Naive B cell (primary cell): ENCODE data around the gene ARHGAP32. TPM values are rescaled to one million over a fixed set of nuclear protein-coding genes. Genes with fewer than 3 reads are reported as not detected.
"Not testable (repeated sequence)": the region's sequence is repeated elsewhere in the genome, so short reads cannot be mapped to it uniquely, and the experiment has no call there.

Source experiments
- ATAC-seq, 2 donors: fragments of 150-1000 bp; cut with Tn5 transposase; 2 replicates each; pipeline ENCODE4 v1.10.0; 2021; ENCODE audit warnings: low read depth in 2 of 2, mild to moderate bottlenecking in 2 of 2, moderate library complexity in 2 of 2
- DNase-seq: peaks from one replicate; pipeline ENCODE4 v3.0.0; 2022
- H3K27ac Mint-ChIP-seq, 6 donors: one replicate each; pipeline ENCODE4 v1.8.0; 2020 to 2022; ENCODE audit warnings: mild to moderate bottlenecking in 6 of 6, mixed read lengths in 6 of 6, moderate library complexity in 5 of 6, inconsistent platforms in 2 of 6
- H3K27me3 Mint-ChIP-seq, 3 donors: one replicate each; pipeline ENCODE4 v1.8.0; 2021 to 2022; ENCODE audit warnings: mixed read lengths in 3 of 3, mild to moderate bottlenecking in 1 of 3
- H3K36me3 Mint-ChIP-seq, 2 donors: one replicate each; pipeline ENCODE4 v1.8.0; 2020 to 2022; ENCODE audit warnings: mixed read lengths in 2 of 2, inconsistent platforms in 1 of 2, mild to moderate bottlenecking in 1 of 2
- H3K4me1 Mint-ChIP-seq, 3 donors: one replicate each; pipeline ENCODE4 v1.8.0; 2020 to 2022; ENCODE audit warnings: mixed read lengths in 3 of 3, inconsistent platforms in 1 of 3, mild to moderate bottlenecking in 1 of 3, moderate library complexity in 1 of 3
- H3K4me3 Mint-ChIP-seq, 8 donors: one replicate each; pipeline ENCODE4 v1.8.0; 2020 to 2022; ENCODE audit warnings: mild to moderate bottlenecking in 8 of 8, mixed read lengths in 8 of 8, moderate library complexity in 8 of 8, inconsistent platforms in 2 of 8
- H3K9me3 Mint-ChIP-seq, 7 donors: one replicate each; pipeline ENCODE4 v1.8.0; 2020 to 2022; ENCODE audit warnings: mixed read lengths in 7 of 7, mild to moderate bottlenecking in 5 of 7, inconsistent platforms in 2 of 7, moderate library complexity in 1 of 7
- polyA plus RNA-seq, 6 donors: library from polyadenylated mRNA; unstranded; fragments of 300-500 nt; fragmentation: Illumina TruSeq; gene quantifications; one replicate each; pipeline ENCODE4 v1.2.3, GENCODE V29; 2021; ENCODE audit warnings: low read depth in 6 of 6

ARHGAP32 gene
- polyA plus RNA-seq, 6 donors from 2014 or later, result 0.91 to 5.0 (median 2.8) TPM

DNA sequence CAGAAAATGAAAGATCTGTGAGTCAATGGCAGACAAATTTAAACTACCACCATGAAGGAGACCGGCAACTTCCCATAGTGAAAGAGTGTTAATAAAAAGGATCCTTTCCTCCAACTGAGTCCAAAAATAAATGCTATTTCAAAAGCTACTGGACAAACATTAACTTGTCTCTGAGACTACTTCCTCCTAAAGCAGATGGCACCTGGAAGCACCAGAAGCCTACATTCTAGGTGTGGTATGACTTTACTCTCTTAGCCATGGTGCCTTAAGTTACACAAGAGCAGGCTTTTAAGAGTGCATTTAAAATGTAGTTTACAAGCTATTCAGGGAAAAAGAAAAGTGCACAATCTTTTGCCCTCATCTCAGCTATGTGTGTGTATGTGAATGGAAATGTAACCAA lies 2.5 kb downstream of the ARHGAP32 start:
- H3K9me3 Mint-ChIP-seq, result peaks cover 0 to 28% (median 12%) of the 10 kb centered on the region in 7 donors
- H3K27me3 Mint-ChIP-seq, result no peaks in the 10 kb centered on the region
- ATAC-seq, result no peak
- peaks cover 0 to 7% of the 10 kb centered on the region in 2 donors for H3K36me3 Mint-ChIP-seq
- H3K27ac Mint-ChIP-seq, result no peak overlapping the region
- DNase-seq, result no peak
- H3K4me3 Mint-ChIP-seq, result no peak overlapping the region
- H3K4me1 Mint-ChIP-seq, result peaks cover 4 to 10% (median 7%) of the 10 kb centered on the region in 3 donors

DNA sequence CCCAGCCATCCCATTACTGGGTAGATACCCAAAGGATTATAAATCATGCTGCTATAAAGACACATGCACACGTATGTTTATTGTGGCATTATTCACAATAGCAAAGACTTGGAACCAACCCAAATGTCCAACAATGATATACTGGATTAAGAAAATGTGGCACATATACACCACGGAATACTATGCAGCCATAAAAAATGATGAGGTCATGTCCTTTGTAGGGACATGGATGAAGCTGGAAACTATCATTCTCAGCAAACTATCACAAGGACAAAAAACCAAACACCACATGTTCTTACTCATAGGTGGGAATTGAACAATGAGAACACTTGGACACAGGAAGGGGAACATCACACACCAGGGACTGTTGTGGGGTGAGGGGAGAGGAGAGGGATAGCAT lies 7.0 kb downstream of the ARHGAP32 start:
- H3K27ac Mint-ChIP-seq, DNase-seq, H3K27me3 Mint-ChIP-seq, H3K36me3 Mint-ChIP-seq, ATAC-seq, H3K4me3 Mint-ChIP-seq: not testable (repeated sequence)
- Mint-ChIP-seq H3K4me1 (peaks cover 0 to 13% (median 7%) of the 10 kb centered on the region in 3 donors), H3K9me3 (peaks cover 0 to 30% (median 12%) of the 10 kb centered on the region in 7 donors)

DNA sequence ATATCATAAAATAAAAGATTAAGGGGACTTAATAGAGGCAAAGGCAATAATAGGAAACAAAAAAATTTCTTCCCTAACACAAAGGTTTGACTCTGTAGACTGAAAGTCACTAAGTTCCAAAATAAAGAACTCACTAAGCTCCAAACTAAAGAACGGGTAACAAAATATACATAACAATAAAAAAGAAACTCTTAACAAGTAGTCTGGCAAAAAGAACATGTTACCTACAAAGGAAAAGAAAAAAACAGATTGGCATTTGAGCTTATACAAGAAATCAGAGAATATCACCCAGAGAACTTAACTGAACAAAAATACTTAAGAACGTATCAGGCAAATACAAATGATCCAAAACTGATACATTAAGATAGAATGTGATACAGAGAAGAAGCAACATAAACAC lies 7.5 kb downstream of the ARHGAP32 start:
- H3K9me3 Mint-ChIP-seq, result peaks cover 0 to 30% (median 13%) of the 10 kb centered on the region in 7 donors
- no peak overlapping the region for H3K27ac Mint-ChIP-seq
- no peak for ATAC-seq
- peaks cover 0 to 13% (median 7%) of the 10 kb centered on the region in 3 donors for H3K4me1 Mint-ChIP-seq
- H3K36me3 Mint-ChIP-seq, result peaks cover 0 to 7% of the 10 kb centered on the region in 2 donors
- H3K4me3 Mint-ChIP-seq, result no peak overlapping the region
- DNase-seq, result no peak
- H3K27me3 Mint-ChIP-seq, result no peaks in the 10 kb centered on the region

DNA sequence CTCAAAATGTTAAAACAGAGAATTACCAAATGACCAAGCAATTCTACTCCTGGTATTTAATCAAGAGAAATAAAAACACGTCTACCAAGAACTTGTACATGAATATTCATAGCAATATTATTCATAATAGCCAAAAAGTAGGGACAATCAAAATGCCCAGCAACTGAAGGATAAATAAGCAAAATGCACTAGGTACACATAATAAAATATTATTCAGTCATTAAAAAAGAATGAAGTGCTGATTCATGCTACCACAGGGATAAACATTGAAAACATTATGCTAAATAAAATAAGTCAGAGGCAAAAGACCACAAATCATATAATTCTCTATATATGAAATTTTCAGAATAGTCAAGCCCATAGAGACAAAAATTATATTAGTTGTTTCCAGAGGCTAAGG lies 24.8 kb downstream of the ARHGAP32 start:
- H3K36me3 Mint-ChIP-seq, result peaks cover 35 to 37% of the 10 kb centered on the region in 2 donors
- no peaks in the 10 kb centered on the region for H3K27me3 Mint-ChIP-seq
- DNase-seq, result no peak

DNA sequence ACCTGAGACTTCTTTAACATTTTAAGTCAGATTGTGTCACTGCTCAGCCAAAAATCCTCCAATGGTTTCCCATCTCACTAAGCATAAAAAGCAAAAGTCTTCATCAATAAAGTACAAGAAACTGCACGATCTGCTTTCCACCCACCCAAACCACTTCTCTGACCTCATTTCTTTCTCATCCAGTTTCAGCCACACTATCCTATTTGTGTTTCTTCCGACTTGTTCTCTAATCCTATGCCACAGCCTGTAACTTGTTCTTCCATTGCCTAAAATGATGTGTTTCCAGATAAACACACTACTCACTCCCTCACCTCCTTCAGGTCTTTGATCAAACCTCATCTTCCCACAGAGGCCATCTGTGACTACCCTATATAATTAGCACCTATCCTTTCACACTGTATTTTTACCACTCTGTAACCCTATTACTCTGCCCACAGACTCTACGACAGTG lies 28.4 kb downstream of the ARHGAP32 start:
- H3K4me1 Mint-ChIP-seq, result peaks cover 4 to 19% (median 14%) of the 10 kb centered on the region in 3 donors
- peaks cover 38 to 53% of the 10 kb centered on the region in 2 donors for H3K36me3 Mint-ChIP-seq
- no peaks in the 10 kb centered on the region for H3K27me3 Mint-ChIP-seq
- no peak for DNase-seq
- no peak overlapping the region for H3K4me3 Mint-ChIP-seq
- H3K9me3 Mint-ChIP-seq, result peaks cover 11 to 57% (median 46%) of the 10 kb centered on the region in 7 donors
- no peak overlapping the region for H3K27ac Mint-ChIP-seq
- ATAC-seq, result no peak

More for the DNA sequence above, 24.8 kb downstream of the ARHGAP32 start:
- Mint-ChIP-seq H3K9me3 (peaks cover 12 to 63% (median 50%) of the 10 kb centered on the region in 7 donors), H3K4me1 (peaks cover 0 to 10% (median 4%) of the 10 kb centered on the region in 3 donors), H3K4me3 (no peak overlapping the region), H3K27ac (no peak overlapping the region)
- ATAC-seq, result no peak

DNA sequence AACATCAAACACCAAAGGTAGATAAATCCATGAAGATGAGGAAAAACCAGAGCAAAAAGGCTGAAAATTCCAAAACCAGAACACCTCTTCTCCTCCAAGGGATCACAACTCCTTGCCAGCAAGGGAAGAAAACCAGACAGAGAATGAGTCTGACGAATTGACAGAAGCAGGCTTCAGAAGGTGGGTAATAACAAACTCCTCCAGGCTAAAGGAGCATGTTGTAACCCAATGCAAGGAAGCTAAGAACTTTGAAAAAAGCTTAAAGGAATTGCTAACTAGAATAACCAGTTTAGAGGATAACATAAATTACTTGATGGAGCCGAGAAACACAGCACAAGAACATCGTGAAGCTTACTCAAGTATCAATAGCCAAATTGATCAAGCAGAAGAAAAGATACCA lies 35.0 kb downstream of the ARHGAP32 start:
- H3K4me1 Mint-ChIP-seq, result peaks cover 0 to 18% (median 15%) of the 10 kb centered on the region in 3 donors
- H3K36me3 Mint-ChIP-seq, result peaks cover 34 to 62% of the 10 kb centered on the region in 2 donors
- H3K9me3 Mint-ChIP-seq, result peaks cover 9 to 68% (median 50%) of the 10 kb centered on the region in 7 donors
- not testable (repeated sequence) for H3K27ac Mint-ChIP-seq, H3K27me3 Mint-ChIP-seq, DNase-seq, ATAC-seq, H3K4me3 Mint-ChIP-seq

DNA sequence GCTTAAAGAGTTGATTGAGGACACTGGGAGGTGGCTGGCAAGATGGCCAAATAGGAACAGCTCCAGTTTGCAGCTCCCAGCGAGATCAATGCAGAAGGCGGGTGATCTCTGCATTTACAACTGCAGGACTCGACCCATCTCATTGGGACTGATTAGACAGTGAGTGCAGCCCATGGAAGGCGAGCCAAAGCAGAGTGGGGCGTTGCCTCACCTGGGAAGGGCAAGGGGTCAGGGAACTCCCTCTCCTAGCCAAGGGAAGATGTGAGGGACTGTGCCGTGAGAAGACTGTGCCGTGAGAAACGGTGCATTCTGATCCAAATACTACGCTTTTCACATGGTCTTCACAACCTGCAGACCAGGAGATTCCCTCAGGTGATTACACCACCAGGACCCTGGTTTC lies 36.4 kb downstream of the ARHGAP32 start:
- ATAC-seq, result no peak
- H3K27ac Mint-ChIP-seq, result no peak overlapping the region
- H3K4me1 Mint-ChIP-seq, result peaks cover 4 to 24% (median 8%) of the 10 kb centered on the region in 3 donors
- peaks cover 46 to 68% of the 10 kb centered on the region in 2 donors for H3K36me3 Mint-ChIP-seq
- no peaks in the 10 kb centered on the region for H3K27me3 Mint-ChIP-seq
- peaks cover 20 to 78% (median 52%) of the 10 kb centered on the region in 7 donors for H3K9me3 Mint-ChIP-seq
- peak overlapping the region in 1 of 8 donors; percentile 16 for H3K4me3 Mint-ChIP-seq
- no peak for DNase-seq

DNA sequence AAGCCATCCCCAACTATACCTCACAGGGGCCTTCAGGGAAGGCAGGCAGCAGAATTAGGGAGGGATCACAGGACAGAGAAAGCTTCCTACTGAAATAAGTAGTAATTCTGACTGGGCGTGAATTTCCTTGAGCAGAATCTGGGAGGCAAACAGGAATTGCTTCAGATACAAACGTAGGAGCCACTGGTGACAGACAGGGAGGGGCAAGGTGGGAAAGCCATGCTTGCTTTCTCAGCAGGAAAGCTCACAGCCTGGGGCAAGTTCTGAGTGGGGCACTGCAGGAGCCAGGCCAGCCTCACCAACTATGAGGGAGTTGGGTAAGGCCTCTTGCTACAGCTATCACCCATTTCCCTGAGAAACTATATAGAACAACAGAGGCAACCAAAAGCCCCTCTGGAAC lies 43.6 kb downstream of the ARHGAP32 start:
- Mint-ChIP-seq H3K27ac (peak overlapping the region in 1 of 6 donors; percentile 44), H3K9me3 (peaks cover 23 to 55% (median 35%) of the 10 kb centered on the region in 7 donors), H3K4me3 (no peak overlapping the region), H3K36me3 (peaks cover 28 to 47% of the 10 kb centered on the region in 2 donors), H3K27me3 (no peaks in the 10 kb centered on the region), H3K4me1 (peaks cover 2 to 20% (median 9%) of the 10 kb centered on the region in 3 donors)
- no peak for ATAC-seq
- DNase-seq, result no peak

DNA sequence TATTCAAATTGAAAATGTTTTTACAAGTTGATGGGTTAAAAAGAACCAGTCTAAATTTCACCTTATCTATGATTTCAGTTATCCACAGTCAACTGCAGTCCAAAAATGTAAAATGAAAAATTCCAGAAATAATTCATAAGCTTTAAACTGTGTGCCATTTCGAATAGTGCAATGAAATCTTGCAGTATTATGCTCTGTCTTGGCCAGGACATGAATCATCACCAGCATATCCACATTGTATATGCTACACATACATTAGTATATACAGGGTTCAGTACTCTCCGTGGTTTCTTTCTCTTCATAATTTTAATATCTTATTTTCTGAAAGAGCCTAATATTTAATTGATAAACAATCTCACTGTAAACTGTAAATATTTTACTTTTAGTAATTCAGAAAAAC lies 45.9 kb downstream of the ARHGAP32 start:
- Mint-ChIP-seq H3K36me3 (peaks cover 17 to 34% of the 10 kb centered on the region in 2 donors), H3K4me3 (no peak overlapping the region), H3K4me1 (peaks cover 2 to 20% (median 6%) of the 10 kb centered on the region in 3 donors), H3K9me3 (peaks cover 13 to 33% (median 20%) of the 10 kb centered on the region in 7 donors), H3K27me3 (no peaks in the 10 kb centered on the region), H3K27ac (peak overlapping the region in 1 of 6 donors; percentile 53)
- DNase-seq, result no peak
- ATAC-seq, result no peak

DNA sequence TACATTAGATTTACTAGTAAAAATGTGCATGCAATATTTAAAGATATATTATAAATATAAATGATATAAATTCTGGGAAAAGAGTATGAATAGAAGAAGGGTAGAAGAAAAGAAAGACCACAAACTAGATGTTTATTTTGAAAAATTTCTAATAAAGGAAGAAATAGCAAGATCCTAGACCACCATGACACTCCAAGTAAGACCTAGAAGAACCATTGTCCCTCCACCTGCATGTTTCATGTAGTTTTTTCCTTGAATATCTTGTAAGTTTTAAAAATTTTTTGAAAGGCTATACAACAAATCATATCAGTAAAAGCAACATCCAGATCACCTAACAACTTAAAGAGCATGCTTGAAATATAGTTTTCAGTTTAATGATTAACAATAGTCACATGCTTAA lies 46.8 kb downstream of the ARHGAP32 start:
- DNase-seq (no peak), ATAC-seq (no peak)
- no peaks in the 10 kb centered on the region for H3K27me3 Mint-ChIP-seq
- H3K27ac Mint-ChIP-seq, result no peak overlapping the region
- H3K4me1 Mint-ChIP-seq, result peaks cover 6 to 20% (median 6%) of the 10 kb centered on the region in 3 donors
- no peak overlapping the region for H3K4me3 Mint-ChIP-seq
- peaks cover 6 to 24% (median 13%) of the 10 kb centered on the region in 7 donors for H3K9me3 Mint-ChIP-seq
- peaks cover 12 to 25% of the 10 kb centered on the region in 2 donors for H3K36me3 Mint-ChIP-seq

DNA sequence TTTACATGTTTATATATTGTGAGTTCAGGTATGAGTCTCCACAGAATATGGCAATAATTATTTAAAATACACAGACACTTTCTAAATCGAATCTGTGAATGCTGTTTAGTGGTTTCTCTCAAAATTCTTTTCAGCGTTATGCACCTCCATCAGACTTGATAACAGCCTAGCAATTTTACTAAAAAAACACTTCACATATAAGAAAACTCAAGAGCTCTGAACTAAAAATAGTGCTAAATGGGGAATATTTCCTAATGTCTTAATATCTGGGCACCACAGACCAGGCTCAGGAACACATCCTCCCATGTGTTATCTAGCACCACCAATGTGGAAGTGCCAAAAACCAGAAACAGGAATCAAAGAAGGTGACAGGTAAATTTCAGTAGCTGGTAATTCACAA lies 47.9 kb downstream of the ARHGAP32 start:
- no peak overlapping the region for H3K4me3 Mint-ChIP-seq
- no peaks in the 10 kb centered on the region for H3K27me3 Mint-ChIP-seq
- ATAC-seq (no peak), DNase-seq (no peak)
- peaks cover 6 to 20% (median 12%) of the 10 kb centered on the region in 3 donors for H3K4me1 Mint-ChIP-seq
- peaks cover 9 to 22% of the 10 kb centered on the region in 2 donors for H3K36me3 Mint-ChIP-seq
- H3K9me3 Mint-ChIP-seq, result peaks cover 4 to 18% (median 11%) of the 10 kb centered on the region in 7 donors
- peak overlapping the region in 1 of 6 donors; percentile 26 for H3K27ac Mint-ChIP-seq

DNA sequence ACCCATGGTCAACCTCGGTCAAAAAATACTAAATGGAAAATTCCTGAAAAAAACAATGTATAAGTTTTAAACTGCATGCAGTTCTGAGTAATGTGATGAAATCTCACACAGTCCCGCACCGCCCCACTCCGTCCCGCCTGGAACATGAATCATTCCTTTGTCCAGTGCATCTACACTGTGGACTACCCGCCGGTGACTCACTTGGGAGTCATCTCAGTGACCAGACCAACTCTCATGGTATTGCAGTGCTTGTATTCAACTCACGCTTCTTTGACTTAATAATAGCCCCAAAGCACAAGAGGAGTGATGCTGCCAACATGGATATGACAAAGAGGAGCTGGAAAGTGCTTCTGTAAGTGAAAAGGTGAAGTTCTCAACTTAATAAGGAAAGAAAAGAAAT lies 48.8 kb downstream of the ARHGAP32 start:
- peak overlapping the region in 1 of 6 donors; percentile 46 for H3K27ac Mint-ChIP-seq
- DNase-seq, result no peak
- peaks cover 6 to 20% (median 12%) of the 10 kb centered on the region in 3 donors for H3K4me1 Mint-ChIP-seq
- peaks cover 2 to 13% (median 8%) of the 10 kb centered on the region in 7 donors for H3K9me3 Mint-ChIP-seq
- no peaks in the 10 kb centered on the region for H3K27me3 Mint-ChIP-seq
- H3K4me3 Mint-ChIP-seq, result peak overlapping the region in 1 of 8 donors; percentile 58
- peaks cover 9 to 15% of the 10 kb centered on the region in 2 donors for H3K36me3 Mint-ChIP-seq
- no peak for ATAC-seq

DNA sequence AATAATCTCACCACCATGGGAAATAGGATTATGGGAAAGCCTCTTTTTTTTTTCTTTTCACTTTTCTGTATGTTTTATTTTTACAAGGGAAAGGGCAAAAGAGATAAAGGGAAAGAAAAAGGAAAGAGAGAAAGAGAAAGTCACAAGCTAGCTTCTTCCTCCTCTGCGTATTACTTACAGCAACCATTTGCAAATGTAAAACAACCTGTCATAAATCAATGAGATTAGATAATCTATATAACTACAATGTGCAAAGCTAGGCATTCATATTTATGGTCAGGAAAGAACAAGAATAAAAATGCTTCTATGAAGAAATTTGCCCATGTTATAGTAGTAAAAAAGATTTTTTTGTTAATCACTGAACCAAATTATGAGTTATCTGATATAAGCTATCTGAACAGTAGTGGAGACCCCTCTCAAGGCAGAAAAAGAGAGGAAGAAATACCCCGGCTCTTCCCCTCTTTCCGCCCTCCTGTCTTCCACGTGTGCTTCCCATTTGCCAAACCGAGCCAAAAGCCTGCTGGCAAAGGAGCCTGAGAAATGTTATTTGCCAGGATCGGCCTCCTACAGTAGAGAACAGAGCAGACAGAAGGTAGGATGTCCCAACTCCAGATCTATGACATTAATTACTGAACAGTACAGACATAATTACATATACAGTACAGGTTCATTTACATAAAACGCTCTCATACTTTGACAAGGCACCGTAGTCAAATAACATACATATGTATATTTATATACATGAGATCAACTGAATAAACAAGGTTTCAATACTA lies 50.2 kb downstream of the ARHGAP32 start:
- no peak overlapping the region for H3K4me3 Mint-ChIP-seq
- peak overlapping the region in 1 of 6 donors; percentile 62 for H3K27ac Mint-ChIP-seq
- no peak for DNase-seq
- no peaks in the 10 kb centered on the region for H3K27me3 Mint-ChIP-seq
- H3K36me3 Mint-ChIP-seq, result peaks cover 7 to 9% of the 10 kb centered on the region in 2 donors
- no peak for ATAC-seq
- H3K4me1 Mint-ChIP-seq, result peaks cover 0 to 14% (median 13%) of the 10 kb centered on the region in 3 donors
- peaks cover 0 to 7% (median 4%) of the 10 kb centered on the region in 7 donors for H3K9me3 Mint-ChIP-seq

DNA sequence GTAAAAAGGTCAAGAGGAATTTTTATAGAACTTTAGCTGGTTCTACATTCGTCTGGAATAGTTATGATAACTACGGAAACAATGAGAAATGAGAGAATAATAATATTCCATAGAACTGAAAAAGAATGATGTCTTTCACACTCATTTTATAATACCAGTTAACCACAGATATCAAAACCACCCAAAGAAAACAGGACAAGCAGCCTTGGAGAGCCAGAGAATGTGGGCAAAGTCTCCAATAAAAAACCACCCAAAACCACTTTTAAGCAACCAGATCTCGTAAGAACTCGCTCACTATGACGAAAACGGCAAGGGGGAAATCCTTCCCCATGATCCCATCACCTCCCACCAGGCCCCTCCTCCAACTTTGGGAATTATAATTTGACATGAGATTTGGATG lies 60.8 kb downstream of the ARHGAP32 start:
- no peak overlapping the region for H3K4me3 Mint-ChIP-seq
- DNase-seq (no peak), ATAC-seq (no peak)
- peak overlapping the region in 2 of 6 donors; percentile 31 to 42 for H3K27ac Mint-ChIP-seq
- H3K4me1 Mint-ChIP-seq, result peaks cover 5 to 21% (median 11%) of the 10 kb centered on the region in 3 donors
- no peaks in the 10 kb centered on the region for H3K36me3 Mint-ChIP-seq
- peaks cover 0 to 20% (median 2%) of the 10 kb centered on the region in 7 donors for H3K9me3 Mint-ChIP-seq
- no peaks in the 10 kb centered on the region for H3K27me3 Mint-ChIP-seq
